IPS-18c (cell line): ENCODE data around the gene FXYD6.

Source experiments
- H3K4me3 ChIP-seq: 2 replicates; pipeline ENCODE4 v1.7.0; 2013; ENCODE audit warnings: low read depth, mild to moderate bottlenecking, low read length, moderate library complexity; ENCODE audit not compliant: insufficient read depth
- H3K9me3 ChIP-seq: one replicate; pipeline ENCODE4 v1.6.1; 2013; ENCODE audit warnings: mild to moderate bottlenecking, low read length, moderate library complexity; ENCODE audit not compliant: control insufficient read depth, insufficient read depth

The FXYD6 gene

DNA sequence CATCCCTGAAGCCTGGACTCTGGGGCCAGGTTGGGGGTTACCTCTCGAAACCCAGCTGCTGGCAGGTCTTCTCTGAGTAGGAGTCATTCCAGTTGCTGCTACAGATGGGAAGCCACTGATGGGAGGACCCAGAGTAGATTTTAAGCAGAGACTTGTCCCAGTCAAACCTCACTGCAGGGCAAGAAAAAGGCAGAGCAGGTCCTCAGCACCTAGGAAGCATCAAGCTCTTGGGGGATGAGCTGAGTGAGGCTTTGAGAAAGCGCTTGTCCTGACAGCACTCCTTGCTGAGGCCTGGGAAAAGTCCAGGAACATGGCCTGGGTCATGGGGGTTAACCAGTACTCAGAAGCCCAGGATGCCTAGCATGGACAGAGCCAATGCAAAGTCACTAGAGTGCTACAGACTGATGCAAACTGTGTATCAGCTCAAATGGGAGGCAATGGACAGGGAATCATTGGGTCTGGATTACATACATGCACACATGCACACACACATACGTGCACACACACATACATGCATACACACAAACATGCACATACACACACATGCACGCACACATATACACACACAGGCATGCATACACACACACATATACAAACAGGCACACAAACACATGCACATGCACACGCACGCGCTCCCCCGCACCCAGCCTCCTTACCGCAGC is 37.4 kb upstream of the FXYD6 start:
- no peaks in the 10 kb centered on the region for H3K9me3 ChIP-seq
- no peak overlapping the region for H3K4me3 ChIP-seq

DNA sequence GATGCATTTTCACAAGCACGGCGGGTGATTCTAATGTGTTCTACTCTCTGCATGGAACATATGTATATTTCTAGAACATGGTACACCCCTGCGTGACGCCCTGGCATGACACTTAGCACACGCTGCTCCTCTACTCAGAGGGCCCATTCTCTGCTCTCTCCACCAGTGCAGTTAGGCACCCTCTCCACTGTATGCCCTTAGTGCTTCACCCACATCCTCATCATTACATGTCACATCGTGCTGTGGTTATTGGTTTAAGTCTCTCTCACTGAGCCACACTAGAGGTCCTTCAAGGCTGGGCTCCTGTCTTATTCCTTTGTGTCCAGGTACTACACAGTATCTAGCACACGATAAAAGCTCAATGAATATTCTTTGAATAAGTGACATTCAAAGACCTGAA is 36.0 kb upstream of the FXYD6 start:
- no peaks in the 10 kb centered on the region for H3K9me3 ChIP-seq
- H3K4me3 ChIP-seq, result no peak overlapping the region

DNA sequence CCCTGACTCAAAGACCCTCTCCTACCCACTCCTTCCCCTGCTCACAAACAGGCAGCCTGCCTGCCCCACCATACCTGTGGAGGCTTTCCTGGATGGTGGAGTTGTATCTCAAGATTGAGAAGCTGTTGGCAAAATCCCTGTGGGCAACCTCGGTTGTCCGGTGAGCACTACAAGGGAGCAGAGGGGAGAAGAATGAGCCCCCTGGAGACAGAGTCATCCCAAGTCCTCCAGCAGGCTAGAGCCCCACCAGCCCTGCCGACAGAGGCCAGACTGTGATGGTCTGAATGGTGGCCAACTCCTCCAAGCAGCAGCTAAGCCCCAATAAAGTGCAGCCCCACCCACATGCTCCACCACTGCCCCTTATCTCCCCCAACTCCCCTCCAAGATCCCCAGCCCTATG is 35.2 kb upstream of the FXYD6 start:
- no peaks in the 10 kb centered on the region for H3K9me3 ChIP-seq
- no peak overlapping the region for H3K4me3 ChIP-seq

DNA sequence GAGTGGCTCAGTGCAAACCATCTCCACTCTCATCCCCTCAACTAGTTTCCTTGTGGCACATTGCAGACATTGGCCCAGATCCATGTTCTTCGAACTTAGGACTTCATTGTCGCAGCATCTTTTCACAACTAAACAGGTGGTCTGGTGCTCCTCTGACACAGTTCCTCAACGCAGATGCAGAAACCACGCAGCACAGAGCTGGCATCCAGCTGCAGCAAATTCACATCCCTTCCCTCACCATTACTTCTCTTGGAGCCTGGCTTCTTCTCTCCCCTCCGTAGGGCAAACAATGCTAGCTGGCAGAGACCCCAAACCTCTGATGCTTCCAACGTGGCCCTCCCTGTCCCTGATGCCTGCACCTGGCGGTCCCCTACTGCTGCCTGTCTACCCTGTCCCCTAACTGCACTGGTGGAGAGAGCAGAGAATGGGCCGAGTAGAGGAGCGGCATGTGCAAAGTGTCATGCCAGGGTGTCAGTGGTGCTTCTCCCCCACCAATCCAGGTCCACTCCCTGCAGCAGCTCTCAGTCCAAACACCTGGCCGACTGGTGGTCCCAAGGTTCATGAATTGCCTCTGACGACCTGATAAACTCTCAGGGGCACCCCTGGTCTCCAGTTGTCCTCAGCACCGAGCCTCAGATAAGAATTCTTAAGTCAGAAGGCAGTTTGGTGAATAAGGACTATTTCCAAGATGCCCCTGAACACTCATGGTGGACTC is 34.6 kb upstream of the FXYD6 start:
- no peaks in the 10 kb centered on the region for H3K9me3 ChIP-seq
- no peak overlapping the region for H3K4me3 ChIP-seq

DNA sequence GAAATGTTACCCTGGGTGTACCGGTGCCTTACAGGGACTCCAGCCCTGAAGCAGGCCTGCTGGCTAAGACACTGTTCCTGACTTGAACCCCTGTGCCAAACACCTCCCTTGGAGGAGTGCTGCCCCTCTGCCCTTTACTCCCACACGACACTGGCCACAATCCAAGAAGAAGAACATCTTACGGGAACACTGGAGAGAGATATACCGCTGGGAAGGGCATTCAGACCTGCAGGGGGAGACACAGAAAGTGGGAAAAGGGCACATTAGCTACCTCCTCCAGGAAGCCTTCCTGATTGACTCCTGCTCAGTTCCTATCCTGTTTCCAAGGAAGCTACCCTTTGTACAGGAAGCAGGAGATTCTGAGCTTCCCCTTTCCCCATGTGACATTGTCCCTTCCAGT is 34.1 kb upstream of the FXYD6 start:
- Histone ChIP-seq H3K9me3 (no peaks in the 10 kb centered on the region), H3K4me3 (no peak overlapping the region)

DNA sequence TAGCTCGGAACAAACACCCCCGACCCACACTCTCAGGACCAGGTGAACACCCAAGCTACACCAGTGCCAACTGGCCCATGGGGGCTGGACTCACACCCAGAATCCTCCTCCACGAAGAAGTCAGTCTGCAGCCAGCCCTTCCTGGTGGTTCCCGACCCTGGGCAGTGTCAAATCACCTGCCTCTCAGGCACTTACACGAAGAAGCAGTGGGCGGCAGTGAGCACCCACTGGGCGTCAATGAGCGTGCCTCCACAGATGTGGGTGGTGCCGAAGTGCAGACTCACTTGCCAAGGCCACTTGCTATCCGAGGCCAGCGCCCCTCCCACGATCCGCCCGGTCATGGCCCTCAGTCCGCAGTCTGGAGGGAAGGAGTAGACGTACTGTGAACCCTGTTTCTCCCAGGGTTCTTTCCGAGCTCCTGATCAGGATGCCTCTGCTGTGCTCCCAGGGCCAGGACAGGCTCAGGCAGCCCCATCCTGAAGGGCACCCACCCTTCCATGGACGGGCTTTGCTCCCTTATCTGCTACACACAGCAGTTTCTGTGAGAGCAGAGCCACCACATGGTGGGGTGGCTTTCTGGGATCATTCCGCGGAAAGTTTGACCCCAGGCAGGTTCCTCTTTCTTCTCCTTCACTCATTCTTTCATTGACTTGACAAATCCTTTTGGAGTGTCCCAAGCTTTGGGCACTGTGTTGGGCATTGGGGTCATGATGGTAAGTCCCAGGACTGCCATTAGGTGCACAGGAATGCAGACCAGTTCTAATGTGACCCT is 33.3 kb upstream of the FXYD6 start:
- Histone ChIP-seq H3K9me3 (no peaks in the 10 kb centered on the region), H3K4me3 (no peak overlapping the region)

DNA sequence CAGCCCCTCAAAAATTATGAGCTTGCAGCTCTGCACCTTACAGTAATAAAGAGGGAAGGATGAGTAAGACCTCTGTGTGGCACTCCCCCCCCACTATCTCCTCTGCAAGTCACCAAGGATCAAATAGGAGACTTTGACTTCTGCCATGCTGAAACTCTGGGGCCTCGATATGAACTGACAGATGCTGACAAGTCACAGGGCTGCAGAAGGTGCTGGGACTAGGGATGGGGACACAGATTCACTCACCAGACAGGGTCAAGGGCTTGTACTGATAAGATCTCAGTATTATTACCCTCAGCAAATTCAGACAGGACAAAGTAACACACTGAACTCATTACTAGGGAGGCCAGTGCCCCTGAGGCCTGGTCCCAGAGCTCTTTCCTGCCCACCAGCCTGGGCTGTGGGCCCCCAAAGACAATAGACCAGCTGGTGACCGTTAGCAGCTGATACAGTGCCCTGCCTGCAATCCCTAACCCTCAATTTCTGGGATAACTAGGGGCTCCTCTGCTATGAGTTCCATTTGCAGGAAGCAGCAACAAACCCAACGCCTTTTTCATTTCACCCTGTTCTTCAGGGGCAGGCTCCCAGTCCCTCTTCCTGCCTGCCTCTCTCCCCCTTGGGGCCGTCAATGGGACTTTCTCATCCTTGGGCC is 32.6 kb upstream of the FXYD6 start:
- H3K9me3 ChIP-seq, result no peaks in the 10 kb centered on the region
- H3K4me3 ChIP-seq, result no peak overlapping the region

DNA sequence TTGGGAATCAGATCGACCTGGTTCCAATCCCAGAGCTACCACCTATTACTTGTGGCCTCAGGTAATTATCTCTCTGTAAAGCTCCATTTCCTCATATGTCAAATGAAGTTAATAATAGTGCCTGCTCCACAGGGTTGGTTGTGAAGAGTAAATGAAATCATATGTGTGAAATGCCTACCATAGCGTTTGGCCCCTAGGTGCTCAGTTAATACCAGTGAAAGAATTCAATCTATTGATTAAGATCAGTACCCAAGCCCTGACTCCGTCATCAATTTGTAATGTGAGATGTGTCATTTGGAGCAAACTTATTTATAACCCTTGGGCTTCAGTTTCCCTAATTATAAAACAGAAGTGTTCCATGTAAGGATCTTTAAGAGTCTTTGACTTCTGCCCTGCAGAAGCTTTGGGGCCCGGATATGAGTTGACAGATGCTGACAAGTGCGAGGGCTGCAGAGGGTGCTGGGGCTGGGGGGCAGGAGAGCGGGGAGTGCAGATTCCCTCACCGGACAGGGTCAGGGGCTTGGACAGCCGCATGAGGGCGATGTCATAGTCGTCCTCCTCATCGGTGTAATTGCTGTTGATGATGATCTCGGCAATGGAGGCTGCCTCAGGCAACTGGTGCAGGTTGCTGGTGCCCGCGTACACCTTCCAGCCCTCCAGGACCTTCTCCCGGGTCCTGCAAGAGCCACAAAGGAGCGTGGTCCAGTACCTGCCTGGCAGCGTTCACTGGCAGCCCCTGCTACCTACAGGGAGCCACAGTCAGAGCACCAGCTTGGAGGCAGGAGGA is 31.8 kb upstream of the FXYD6 start:
- Histone ChIP-seq H3K9me3 (no peaks in the 10 kb centered on the region), H3K4me3 (no peak overlapping the region)

DNA sequence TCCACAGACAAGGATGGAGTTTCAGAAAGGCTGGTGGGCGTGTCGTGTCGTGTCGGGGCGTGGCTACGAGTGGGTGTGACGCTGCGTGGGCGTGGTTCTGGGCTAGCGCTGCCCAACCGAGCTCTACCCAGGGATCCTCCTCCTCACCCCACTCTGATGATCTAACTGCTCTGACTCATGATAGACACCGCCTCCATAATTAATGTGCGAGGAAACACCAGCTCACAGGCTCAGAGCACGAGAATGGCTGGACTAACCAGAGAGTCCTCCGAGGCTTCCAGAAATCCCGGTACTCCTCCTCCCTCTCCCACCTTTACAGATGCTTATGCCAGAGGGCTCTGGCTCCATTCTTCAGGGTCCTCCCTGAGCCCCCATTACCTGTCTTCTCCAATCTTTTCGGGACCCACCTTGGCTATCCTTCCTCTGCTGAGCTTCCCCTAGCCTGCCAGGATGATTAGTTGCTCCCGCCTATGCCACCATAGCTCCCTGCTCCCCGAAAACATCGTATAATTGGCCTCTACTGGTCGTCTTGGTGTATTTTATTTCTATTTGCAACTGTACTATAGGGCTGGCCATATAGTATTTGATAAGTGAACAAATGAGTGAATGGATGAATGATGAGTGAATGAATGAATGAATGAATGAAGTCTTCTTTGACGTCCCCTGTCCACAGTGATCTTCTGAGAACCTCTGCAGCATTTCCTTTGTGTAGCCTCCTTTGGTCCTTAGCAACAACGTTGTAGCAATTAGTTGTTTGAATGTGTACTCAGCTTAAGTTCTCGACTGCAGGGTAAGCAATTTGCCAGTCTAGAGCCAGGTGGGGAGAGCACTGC is 31.0 kb upstream of the FXYD6 start:
- H3K4me3 ChIP-seq, result no peak overlapping the region

DNA sequence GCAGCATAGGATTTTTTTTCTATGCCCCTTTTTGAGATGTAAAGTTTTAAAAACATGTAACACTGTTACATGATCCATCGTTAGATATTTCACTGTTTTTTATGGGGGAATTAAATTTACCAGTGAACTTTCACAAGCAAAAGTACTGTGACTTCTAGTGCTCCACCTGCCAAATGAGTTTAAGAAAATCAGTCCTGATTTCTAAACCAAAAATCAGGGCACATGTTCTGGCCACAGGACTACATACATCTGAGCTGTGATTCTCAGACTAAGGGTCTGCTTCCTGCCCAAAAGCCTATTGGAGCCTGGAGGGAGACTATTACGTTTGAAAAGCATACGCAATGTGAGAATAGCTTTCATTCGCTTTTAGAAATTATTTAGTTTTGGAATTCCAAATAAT is 30.3 kb upstream of the FXYD6 start:
- Histone ChIP-seq H3K9me3 (no peaks in the 10 kb centered on the region), H3K4me3 (no peak overlapping the region)

More for the DNA sequence above, 31.0 kb upstream of the FXYD6 start:
- H3K9me3 ChIP-seq, result no peaks in the 10 kb centered on the region

DNA sequence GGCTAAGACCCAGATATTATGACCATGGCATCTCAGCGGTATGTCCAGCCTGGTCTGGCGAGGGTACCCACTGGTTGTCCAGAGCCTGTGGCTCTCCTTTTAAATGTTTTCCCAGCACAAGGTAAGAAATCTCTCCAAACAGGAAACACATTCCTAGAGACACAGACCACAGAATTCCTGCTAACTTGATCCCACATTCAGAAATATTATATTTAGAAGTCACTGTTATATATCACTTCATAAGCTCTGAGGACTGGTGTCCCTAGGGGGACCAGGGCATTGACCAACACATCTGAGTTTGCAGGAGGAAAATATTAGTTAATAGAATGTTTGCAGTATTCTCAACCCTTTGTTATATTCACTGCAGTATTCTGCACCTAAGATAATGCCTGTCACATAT is 29.7 kb upstream of the FXYD6 start:
- H3K4me3 ChIP-seq, result no peak overlapping the region
- H3K9me3 ChIP-seq, result no peaks in the 10 kb centered on the region

DNA sequence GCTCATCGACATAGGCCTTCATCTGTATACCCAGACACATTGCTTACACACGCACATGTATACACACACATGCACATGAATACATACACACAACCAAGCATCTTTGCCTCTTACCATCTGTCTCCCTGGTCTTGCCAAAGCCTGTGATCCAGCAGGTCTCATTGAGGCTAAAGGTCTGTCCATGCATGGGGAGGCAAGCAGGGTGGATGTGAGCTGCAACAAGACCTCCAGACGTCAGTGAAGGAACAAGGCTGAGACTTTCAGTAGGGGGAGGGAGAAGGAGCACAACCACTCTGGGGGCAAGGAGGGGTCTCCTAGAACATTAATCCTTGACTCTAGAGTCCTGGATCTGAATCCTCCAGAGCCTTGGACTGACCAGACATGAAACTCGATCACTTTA is 29.1 kb upstream of the FXYD6 start:
- H3K4me3 ChIP-seq, result no peak overlapping the region
- no peaks in the 10 kb centered on the region for H3K9me3 ChIP-seq

DNA sequence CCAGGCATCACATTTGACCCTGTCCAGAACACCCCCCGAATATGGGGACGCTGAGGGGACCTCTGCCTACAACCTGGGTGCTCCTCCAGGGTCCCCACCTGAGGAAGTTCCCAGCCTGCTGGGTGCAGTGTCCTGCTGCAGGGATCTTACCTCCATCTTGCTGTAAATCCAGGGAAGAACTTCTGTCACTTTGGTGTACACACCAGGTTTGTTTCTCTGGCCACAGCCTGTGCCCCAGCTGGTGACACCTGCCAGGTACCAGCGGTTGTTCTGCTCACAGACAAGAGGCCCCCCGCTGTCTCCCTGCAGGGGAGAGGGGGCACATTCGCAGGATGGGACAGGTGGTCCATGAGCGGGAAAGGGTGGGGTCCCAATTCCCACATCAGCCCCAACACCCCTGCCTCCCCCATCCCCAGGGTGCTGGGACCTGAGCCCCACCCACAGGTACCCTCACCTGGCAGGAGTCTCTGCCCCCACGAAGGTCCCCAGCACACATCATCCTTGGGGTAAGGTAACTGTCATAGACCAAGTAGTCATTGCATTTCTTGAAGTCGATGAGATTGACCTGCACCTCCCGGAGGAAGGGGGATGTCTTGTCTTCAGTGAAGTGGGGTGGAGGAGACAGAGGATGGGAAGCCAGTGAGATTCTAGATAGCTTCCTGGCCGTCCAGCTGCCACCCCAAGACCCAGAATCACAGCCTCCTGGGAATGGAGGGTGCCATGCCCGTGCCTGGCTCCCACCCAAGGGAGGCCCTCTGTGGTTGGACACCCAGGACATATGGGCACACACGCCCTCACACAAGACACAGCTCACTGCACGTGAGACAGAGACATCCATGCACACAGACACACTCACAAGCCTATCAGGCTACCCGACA is 27.3 kb upstream of the FXYD6 start:
- no peak overlapping the region for H3K4me3 ChIP-seq

DNA sequence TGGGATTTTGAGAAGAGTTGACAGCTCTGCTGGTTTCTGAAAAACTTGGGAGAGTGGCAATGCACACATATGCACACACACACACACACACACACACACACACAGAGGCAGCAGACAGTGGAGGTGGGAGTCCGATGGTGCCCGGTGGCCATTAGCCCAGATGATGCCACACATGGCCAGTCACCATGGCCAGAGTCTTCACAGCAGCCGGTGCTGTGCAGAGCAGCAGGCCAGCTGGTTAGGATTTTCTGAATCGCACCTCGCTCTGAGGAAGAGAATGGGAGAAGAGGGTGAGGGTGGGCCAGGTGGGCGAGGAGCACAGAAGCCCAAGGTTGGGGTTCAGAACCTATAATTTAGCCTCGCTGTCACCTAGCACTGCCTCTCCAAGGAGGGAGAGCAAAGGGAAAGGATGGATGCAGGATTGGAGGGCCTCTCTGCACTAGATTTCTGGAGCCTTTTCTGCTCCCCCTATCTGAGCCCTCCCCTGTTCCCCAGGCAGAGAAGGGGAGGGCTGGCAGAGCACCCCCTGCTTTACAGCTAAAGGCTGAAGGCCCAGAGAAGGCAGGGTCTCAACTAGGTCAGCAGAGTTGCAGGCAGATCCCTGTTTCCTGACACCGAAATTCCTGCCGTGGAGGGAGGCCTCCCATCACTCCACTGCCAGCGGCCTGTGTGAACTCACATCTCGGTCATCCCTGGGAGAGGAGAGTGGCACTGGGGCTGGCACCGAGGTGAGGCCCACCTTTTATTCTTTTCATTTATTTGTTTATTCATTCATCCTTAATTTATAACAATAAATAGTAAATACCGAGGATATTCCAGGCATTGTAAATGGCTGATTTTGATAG is 25.8 kb upstream of the FXYD6 start:
- no peaks in the 10 kb centered on the region for H3K9me3 ChIP-seq

More for the DNA sequence above, 27.3 kb upstream of the FXYD6 start:
- H3K9me3 ChIP-seq, result no peaks in the 10 kb centered on the region

DNA sequence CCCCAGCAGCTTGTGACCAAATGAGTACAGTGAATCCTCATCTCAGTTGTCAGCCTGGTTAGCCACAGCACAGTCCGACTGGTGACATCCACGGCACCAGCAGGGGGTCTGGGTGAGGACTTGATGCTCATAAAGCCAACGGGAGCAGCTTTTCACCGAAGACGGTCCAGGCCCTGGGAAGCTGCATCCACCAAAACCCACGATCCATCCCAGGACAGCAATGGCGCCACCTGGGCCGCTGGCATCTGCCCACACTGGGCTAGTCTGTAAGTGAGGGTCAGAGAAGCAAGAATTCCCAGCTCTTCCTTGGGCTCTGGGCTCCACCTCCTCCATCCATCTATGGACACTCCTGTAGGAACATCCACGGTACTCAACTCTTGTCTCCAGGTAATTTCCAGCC is 25.1 kb upstream of the FXYD6 start:
- H3K4me3 ChIP-seq, result no peak overlapping the region
- H3K9me3 ChIP-seq, result no peaks in the 10 kb centered on the region

More for the DNA sequence above, 25.8 kb upstream of the FXYD6 start:
- H3K4me3 ChIP-seq, result no peak overlapping the region
